GM21619 (cell line): Measurements from ENCODE around the gene DNAH11.
"Not testable (repeated sequence)": the region's sequence is repeated elsewhere in the genome, so short reads cannot be mapped to it uniquely, and the experiment has no call there.

Experiments
- ATAC-seq: cut with Tn5 transposase; IDR thresholded peaks from one replicate; pipeline ENCODE4 v1.9.1; 2021; ENCODE audit not compliant: unreplicated experiment

DNAH11 gene

DNA sequence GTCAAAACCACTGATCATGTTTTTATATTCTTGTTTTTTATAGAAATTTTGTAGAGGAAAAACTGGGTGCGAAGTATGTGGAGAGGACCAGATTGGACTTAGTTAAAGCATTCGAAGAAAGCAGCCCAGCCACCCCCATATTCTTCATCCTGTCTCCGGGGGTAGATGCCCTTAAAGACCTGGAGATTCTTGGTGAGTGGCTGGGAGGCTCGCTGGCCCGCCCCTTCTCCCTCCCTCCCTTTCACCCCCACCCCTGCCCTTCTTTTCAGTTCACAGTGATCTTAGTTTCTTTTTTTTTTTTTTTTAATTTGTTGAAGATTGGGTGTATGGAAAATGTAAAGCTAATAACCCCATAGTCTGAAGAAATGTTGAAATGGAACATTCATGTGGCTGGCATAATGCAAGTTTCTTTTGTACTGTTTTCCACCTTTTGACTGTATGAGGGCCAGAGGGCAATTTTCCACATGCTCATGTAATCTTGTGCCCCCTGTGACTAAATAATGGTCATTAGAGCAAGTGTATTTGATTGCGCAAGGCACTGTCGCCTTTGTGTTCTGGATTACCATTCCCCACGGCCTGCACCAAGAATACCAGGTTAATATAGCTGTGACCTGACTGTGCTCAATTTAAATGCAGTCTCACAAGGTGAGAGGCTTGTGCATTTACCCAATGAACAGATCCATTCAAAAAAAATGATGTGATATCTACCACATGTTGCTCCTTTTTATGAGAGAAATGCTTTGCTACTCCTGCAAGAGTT is 325.2 kb downstream of the DNAH11 start:
- ATAC-seq = no peak

DNA sequence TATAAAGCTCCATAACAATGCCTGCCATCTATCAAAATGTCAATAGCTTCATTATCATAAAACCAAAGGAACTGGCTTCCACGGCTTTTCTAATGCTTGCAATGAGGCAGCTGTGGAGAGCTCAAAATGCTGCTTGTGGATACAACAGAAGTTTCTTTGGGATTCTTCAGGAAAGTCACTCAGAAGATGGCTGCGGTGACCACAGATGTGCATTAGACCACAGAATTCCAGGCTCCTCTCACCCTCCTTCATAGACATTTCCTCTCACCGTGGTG is 325.7 kb downstream of the DNAH11 start:
- ATAC-seq = no peak

DNA sequence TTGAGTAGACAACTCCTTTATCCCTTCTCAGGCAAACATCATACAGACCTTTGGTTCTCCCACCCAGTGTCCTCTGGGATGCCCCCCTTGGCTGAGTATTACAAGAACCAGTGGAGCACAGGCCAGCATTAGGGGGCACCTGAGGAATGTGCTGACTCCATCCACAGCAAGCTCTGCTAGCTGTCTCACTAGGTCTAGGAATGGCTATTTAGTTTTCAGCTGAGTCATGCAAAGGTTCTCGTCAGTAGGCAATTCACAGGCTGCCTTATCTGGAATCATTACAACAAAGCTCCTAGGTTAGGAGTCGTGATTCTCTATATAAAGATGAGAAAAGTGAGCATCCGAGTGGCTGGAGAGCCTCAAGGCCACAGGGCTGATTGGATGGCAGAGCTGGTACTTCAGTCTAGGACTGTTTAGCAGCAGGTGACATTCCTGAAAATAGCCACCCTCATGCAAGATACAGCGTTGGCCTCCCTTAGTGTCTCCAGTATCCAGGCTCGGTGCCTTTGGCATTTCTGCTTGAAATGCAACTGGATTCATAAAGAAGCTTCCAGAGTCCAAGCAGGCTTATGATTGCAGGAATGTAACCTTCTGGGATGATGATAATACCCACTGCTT is 327.1 kb downstream of the DNAH11 start:
- ATAC-seq = no peak

DNA sequence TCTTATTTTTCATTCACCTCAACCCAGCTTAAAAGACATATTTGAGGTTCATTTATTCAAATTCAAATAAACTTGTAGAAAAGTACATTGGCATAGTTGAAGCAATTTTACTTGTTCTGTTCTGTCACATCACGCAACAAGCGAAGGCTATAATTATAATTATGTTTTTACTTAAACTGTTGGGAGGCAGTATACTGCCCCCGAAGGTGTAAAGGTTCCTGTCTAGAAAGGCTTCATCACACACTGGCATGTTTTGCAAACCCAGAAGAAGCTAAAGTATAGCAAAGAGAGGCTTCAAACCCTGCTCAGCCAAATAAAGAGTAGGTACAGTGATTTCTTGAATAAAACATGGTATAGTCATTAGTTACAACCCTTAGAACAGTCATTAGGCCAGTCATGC is 340.2 kb downstream of the DNAH11 start:
- ATAC-seq = no peak

DNA sequence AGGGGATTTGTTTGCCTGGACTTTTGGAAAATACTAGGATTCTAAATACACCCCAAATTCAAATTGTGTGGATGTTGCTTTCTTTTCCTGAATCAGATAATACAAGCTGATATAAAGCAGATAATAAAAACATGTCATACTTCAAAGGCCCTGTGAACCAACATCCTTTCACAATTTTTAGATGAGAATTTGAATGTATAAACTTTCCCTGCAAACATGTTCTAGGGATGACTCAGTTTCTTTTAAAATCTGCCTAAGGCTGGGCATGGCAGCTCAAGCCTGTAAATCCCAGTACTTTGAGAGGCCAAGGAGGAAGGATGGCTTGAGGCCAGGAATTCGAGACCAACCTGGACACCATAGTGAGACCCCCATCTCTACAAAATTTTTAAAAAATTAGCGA is 340.7 kb downstream of the DNAH11 start:
- not testable (repeated sequence) for ATAC-seq

DNA sequence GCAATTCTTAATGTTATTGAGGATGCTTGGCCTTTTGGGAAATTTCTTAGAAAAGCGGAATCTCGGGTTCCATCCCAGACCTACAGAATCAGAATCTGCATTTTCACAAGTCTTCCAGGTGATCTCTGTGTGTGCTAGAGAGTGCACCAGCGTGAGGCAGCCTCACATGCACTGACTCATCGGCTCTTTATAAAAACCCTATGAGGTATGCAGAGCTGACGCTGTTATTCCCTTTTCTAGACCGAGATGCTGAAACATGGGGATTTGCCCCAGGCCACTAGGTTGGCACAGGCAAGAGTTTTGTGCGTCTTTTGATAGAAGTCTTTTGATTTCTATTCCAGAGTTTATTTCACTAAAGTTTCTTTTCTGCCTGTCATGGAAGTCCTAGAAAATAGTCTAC is 341.7 kb downstream of the DNAH11 start:
- no peak for ATAC-seq

DNA sequence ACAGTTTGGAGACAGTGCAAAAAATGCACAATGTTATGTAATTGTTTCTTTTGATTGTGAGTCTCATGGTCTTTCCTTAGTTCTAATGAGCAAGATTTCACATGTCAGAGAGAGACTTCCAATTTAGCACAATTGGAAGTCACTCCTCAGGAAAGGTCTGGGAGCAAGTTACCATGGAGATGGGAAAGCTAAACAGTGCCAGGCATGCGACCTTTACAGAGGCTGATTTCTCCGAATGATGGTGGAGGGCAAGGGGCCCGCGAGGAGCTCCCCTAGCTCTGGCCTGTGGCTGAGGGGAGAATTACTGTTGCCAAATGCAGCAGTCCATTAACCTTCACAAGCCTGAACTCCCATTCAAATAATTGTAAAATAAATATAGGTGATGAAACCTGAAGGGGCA is 343.6 kb downstream of the DNAH11 start:
- ATAC-seq = no peak

DNA sequence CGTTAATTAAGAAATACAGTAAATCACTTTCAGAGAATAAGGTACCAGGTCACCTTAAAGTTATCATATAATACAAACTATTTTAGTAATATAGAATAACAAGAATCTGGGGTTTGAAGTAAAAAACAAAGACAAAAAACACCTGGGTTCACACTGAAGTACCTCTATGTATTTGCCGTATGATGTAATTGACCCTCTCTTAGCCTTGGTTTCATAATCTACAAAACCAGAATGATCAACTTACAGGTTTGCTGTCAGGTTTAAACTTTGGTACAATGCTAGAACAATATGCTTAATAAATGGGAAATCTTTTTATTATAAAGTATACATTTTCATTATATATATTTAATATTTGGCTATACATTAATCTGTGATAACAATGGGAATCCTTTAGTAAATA is 344.5 kb downstream of the DNAH11 start:
- no peak for ATAC-seq

DNA sequence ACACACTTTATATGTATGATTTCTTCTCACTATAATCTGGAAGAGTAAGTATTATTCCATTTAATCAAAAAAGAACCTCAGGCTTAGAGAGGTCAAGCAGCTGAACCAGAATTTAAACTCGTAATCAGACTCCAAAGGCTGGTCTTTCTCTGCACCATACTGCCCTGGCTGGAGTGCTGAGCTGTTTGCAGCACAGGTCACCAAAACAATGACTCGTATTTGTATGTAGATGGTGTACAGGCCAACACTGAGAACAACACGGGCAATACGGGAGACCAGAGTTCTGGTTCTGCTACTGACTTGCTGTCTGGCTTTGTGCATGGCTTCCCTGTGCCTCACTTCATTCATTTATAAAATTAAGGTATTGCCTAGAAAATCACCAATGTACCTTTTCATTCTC is 344.9 kb downstream of the DNAH11 start:
- no peak for ATAC-seq

DNA sequence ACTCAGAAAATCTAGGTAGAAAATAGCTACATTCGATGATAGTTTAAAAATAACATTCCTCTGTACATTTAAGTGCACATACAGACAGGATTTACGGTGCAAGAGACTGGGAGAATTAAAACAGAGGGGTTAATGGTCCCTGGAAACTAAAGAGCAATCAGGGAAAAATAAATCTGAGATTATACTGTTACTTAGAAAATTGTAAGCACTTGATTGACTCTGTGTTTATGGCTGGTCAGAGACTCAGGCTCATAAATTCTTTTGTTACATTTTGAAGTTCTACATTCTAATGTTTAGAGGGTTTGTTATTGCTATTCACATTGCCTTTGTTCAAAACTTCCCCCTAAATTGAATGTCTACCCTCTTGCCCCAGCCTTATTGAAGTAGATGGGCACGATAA is 348.5 kb downstream of the DNAH11 start:
- no peak for ATAC-seq

DNA sequence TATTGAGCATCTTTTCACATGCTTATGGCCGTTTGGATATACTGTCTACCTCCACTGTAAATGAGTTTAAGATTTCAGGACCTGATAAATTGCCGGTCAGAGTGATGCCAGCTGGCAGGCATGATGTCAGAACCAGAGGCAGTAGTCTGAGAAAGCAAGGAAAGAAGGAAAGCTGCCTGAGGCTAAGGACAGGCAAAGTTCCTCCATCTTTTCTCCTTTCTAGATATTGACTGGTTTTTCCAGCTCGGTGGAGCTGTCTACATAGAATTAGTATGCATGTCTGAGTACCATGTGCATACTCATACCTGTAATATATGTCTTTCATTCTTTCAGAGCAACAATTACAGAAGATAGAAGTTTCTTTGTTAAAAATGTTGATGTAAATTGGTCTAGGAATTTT is 350.6 kb downstream of the DNAH11 start:
- no peak for ATAC-seq

DNA sequence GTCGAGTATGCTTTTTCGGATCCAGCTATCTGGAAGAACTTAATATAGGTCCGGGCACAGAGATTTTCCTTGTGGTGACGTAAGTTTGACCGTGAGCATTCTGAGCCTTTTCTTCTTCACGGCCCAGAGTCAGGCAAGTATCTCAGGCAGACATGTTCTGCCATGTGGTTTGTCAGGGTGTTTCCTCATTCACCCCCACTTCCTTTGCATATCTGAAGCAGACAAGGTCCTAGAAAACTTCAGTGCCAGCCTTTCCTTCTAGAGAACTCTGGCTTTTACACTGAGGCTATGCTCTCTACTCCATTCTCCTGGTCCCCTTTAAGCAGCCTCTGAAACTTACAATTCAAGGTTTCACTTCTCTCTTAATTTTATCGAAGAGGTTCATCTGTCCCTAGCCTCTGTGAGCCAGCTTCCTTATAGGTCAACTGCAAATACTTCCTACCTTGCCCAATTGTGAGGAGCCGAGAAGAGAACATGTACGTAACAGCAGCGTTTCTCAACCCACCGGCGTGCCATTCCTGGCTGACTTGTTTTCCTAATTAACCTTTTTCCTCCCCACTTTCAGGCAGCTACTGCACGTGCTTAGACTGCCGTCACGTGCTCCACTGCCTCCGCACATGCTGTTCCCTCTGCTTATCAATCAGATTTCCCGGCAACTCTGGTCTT is 355.6 kb downstream of the DNAH11 start:
- peak; percentile 90 for ATAC-seq

DNA sequence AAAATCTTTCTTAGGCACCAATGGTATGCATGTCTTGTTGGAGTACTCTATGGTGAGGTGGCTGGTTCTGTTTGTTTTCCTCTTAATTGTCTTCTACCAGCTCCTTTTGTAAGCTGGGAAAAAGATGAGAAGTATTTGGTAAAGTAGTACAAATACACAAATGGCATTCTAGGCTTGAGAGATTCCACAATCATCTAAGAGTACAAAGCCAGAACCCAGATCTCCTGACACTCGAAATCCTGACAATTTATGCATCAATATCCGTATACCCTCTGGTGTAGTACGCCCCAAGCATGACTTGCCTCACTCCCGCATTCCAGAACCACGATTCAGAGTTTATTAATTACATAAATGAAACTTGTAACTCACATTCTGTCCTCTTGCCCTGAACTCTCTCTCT is 359.4 kb downstream of the DNAH11 start:
- no peak for ATAC-seq

DNA sequence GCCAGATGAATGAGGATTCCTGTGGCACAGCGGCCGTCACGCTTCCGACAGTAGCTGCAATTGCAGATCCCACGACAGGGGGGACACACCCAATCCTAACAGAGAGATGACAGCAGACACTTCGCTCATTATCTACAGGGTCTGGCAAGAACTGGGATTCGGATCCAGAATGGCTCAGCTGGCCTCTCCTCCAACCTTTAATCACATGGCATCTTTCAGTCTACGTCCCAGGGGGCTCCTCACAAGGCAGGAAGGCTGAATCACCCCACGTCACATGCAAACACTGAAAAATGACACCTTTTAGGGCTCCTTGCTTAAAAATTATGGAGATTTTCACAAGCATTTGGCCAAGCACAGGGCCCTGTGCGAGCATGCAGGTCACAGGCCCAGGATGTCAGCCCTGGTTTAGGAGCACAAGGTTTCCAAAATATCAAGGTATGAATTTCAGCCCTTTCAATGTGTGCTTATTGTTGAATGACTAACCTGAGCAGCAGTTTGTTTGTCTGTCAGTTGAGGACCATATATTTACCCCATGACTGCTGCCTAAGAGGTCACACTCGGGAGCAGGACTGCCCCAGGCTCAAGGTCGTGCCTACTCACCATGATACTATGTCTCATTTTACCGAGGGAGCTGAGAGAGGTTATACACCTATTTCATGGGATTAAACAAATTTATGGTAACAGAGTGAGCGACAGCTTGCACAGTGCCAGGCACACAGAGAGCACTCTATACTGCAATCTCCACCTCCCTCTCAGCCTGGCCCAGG is 360.4 kb downstream of the DNAH11 start:
- ATAC-seq = no peak

DNA sequence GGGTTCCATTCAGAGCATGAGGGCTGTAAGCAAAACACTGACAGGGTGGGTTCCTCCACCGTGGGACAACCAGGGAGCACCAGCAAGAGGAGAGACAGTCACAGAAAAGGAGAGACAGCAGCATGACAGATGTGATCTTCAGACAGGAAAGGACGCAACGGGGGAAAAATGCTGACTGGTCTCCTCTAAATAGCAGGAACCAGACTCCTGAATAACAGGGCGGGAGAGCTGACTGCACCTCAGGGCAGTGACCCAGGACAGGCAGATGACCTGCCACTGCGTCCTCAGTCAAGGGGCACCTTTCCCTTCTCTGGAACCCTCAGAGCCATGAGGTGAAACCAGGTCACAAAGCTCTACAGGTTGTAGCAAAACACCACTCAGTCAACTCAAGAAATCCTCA is 365.9 kb downstream of the DNAH11 start:
- no peak for ATAC-seq

DNA sequence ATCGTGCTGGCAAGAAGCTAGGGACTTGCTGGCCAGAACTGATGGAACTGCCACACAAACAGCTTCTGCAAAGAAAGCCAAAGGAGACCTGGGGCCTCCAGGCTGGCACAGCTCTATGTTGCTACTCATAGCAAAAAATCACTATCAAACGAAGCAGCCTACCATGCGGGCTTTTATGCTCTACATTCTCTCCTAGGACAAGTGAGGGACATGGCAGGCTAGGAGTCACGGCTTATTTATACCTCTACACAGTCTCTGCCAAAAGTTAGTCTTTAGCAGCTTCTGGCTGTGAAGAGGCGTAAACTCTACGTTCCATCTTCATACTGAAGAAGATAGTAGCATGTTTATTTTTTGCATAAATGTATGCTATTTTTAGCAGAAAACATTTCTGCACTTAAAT is 367.4 kb downstream of the DNAH11 start:
- ATAC-seq = no peak

DNA sequence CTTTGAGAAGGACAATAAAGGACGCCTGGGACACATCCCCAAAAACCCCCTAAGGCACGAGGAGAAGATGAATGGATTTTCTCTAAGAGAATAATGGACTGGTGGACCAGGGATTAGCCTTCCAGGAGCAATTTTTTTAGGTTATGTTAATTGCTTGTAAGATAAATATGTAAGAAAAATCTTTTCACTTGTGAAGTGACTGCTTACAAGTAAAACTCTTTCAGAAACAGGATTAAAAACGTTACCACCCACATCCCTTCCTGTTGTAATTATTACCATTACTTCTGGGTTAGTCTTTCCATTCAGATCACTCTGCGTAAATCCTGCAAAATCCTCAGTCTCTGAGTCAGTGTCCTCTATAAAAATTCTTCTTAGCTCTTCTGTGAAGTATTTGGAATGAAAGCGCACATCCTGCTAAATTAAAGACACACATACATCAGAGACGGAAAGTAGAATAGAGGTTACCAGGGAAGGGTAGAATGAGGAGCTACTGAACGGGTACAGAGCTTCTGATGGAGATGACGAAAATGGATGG is 368.6 kb downstream of the DNAH11 start:
- no peak for ATAC-seq

DNA sequence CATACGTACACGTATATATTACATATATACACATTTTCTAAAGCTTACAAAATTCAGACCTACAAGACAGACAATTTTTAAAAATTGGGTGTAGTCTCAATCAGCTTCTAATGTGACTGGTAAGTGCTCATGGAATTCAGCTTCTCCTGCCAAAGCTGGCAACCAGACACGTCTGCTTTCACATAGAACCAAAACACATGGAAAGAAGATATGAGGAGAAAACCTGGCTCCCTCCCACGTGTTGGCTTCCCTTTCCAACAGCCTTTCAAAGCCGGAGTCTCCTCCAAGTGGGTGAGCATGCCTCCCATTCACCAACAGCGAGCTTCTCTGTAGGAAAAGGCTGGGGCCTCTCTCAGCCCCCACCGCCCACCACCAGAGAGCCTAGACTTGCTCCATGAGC is 369.5 kb downstream of the DNAH11 start:
- ATAC-seq = no peak

DNA sequence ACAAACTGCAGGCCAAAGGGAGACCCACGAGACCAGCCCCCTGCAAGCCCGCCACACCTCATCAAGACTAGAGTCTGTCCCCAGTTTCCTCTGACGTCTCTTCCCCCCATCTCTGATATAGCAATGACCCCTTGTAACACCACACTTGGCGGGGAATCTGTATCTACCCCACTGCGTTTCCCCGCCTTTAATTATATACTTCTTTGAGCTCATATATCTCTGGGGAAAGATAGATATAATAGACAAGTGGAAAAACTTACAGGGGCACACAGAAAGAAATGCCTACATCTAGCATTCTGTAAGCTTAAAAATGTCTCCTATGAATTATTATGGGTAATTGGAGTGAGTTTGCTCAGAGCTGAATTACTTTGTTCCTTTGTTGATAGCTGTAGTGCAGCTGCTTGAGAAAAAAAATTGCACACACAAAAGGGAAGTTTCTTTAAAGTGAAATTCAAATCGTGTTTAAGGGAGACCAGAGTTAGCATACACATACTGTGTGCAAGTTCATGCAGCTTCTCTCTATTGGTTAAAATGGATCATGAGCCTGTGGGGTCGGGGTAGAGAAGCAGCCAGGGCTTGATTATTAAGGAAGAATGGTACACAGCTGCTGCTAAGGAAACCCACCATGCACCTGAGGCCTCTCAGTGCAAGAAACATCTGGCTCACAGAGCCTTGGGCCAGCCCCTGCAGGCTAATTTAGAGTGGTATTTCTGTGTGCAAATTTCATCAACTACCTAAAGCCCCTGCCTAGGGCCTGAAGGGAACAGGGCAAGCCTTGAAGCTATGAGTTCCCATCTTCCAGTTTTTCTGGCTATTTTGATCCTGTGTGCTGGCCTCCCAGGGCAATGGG is 370.3 kb downstream of the DNAH11 start:
- no peak for ATAC-seq

DNA sequence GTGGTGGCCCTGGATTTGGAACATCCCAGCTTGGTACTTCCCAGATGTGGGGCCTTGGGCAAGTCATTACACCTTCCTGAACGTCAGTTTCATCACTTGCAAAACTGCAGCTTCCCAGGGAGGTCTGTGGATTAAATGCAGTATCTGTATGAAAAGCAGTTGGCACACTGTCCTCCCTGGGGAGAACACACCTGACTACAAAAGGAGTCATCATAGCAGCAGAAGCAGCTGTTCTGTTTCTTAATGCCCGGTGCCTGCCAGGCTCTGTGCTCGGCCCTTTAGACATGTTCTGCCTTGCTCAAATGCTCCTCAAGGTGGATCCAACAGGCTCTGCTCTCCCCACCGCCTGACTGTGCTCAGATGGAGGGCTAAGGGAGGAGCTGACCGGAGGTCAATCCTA is 371.8 kb downstream of the DNAH11 start:
- no peak for ATAC-seq

DNA sequence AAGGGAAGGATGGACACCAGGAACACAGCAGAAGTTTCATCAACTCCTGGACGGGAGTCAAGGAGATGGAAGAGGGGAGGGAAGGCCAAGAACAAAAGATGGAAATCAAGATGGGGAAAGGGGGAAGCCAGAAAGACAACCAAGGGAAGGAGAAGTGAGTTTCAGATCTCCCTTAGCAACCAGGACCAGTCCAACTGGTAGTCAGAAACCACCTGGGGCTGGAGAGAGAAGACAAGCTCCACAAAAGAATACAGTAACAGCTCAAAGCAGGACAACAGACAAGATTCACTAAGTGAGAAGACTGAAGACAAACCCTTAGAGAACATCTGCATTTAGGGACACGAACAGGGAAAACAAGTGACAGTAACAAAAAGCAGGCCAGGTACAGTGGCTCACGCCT is 372.3 kb downstream of the DNAH11 start:
- ATAC-seq = no peak
